ENCODE data around the gene ZFPM1. TPM values are rescaled to one million over a fixed set of nuclear protein-coding genes. Genes with fewer than 3 reads are reported as not detected.

Gene ZFPM1
- total and polyA plus RNA-seq, 8 donors, result 3.6 to 22.5 (median 19.3) TPM

GRCh38 chr16:88534638-88535190, 81.6 kb downstream of the ZFPM1 start:
- no peak overlapping the region for H3K27ac ChIP-seq
- FAIRE-seq (no peak), DNase-seq (peak in 2 of 6 donors; percentile 67 to 76), ATAC-seq (no peak)
- no peaks in the 10 kb centered on the region for H3K9me3 ChIP-seq
- peak overlapping the region in 2 of 4 donors; percentile 30 to 39 for H3K4me3 ChIP-seq
- no peaks in the 10 kb centered on the region for H3K27me3 ChIP-seq
- WGBS, 2 donors, result 80 to 81% methylated on average over 49 to 65 of the region's 65 CpGs
- TF ChIP-seq CTCF (IDR thresholded peaks at IDR 0.05), result no peak
- intact Hi-C loops (cut with DNase I), result no loop called here
- no peaks in the 10 kb centered on the region for H3K4me1 ChIP-seq
- H3K36me3 ChIP-seq, result peaks cover 0 to 8% (median 0%) of the 10 kb centered on the region in 3 donors

- Histone ChIP-seq H3K4me1 (no peaks in the 10 kb centered on the region), H3K9me3 (no peaks in the 10 kb centered on the region), H3K36me3 (peaks cover 0 to 4% (median 0%) of the 10 kb centered on the region in 3 donors), H3K27ac (no peak overlapping the region), H3K4me3 (peak overlapping the region in 1 of 4 donors; percentile 11), H3K27me3 (no peaks in the 10 kb centered on the region)
- FAIRE-seq (no peak), DNase-seq (peak in 3 of 6 donors; percentile 43 to 81 (median 54)), ATAC-seq (no peak)
- no peak for TF ChIP-seq CTCF (IDR thresholded peaks at IDR 0.05)
- 90 to 93% methylated on average over 22 of the region's 22 CpGs for WGBS, 2 donors
- intact Hi-C loops (cut with DNase I), result no loop called here
These were observed 82.2 kb downstream of the ZFPM1 start for GRCh38 chr16:88535191-88535856.

GRCh38 chr16:88535857-88536222, 82.8 kb downstream of the ZFPM1 start:
- DNase-seq, result no peak
- H3K27me3 ChIP-seq, result no peaks in the 10 kb centered on the region
- no peak for TF ChIP-seq CTCF (IDR thresholded peaks at IDR 0.05)
- H3K9me3 ChIP-seq, result no peaks in the 10 kb centered on the region
- intact Hi-C loops (cut with DNase I), result no loop called here
- FAIRE-seq, result no peak
- WGBS, 2 donors, result 87 to 91% methylated on average over 9 of the region's 9 CpGs
- no peak overlapping the region for H3K27ac ChIP-seq
- H3K4me3 ChIP-seq, result no peak overlapping the region
- no peaks in the 10 kb centered on the region for H3K4me1 ChIP-seq
- no peak for ATAC-seq
- H3K36me3 ChIP-seq, result peaks cover 0 to 4% (median 0%) of the 10 kb centered on the region in 3 donors

- no peak for ATAC-seq
- H3K4me1 ChIP-seq, result no peaks in the 10 kb centered on the region
- intact Hi-C loops (cut with DNase I), result no loop called here
- no peak overlapping the region for H3K27ac ChIP-seq
- H3K27me3 ChIP-seq, result no peaks in the 10 kb centered on the region
- peaks cover 0 to 4% (median 0%) of the 10 kb centered on the region in 3 donors for H3K36me3 ChIP-seq
- peak in 3 of 6 donors; percentile 29 to 62 (median 46) for DNase-seq
- no peak for TF ChIP-seq CTCF (IDR thresholded peaks at IDR 0.05)
- H3K9me3 ChIP-seq, result no peaks in the 10 kb centered on the region
- no peak overlapping the region for H3K4me3 ChIP-seq
- 88 to 90% methylated on average over 11 of the region's 11 CpGs for WGBS, 2 donors
- FAIRE-seq, result no peak
These were observed 83.4 kb downstream of the ZFPM1 start for GRCh38 chr16:88536510-88536909.
